ENCODE measurements around the gene S100P.

The S100P gene

DNA sequence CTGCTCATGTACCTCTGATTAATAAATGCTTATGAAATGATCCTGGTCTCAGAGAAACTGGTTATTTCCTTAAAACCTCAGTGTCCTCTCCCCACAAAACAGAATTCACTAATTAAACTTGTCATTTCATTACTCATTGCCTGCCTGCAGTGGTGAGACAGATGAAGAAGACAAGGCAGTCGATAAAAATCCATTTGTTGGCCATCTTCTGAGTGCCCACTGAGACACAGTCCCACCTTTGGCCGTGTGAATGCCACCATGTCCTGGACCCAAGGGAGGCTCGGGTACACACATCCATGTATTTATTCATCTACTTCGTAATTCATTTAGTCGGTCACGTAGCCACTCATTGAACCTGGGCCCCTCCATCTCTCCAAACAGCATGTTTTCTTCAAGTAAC is 3.5 kb downstream of the S100P start:
- no peak for DNase-seq (ENCODE audit: low read depth, low spot score)

DNA sequence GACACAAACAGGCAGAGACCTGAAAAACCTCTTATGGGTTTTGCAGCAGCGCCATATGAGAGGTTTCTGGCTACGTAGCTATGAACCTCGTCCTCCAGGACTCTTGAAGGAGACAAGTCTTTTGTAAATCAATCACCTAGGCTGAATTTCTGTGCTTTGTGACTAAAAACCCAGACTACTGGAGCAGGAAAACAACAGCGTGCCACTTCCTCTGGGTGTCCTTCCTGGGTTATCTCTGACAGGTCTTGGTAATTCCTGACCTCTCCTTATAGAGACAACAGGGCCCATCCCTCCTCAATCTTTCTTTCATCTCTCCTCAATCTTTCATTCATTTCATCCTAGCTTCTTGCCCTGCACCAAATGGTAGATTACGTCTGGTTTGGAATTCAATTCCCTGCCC is 5.7 kb downstream of the S100P start:
- DNase-seq (ENCODE audit: low read depth, low spot score), result no peak

DNA sequence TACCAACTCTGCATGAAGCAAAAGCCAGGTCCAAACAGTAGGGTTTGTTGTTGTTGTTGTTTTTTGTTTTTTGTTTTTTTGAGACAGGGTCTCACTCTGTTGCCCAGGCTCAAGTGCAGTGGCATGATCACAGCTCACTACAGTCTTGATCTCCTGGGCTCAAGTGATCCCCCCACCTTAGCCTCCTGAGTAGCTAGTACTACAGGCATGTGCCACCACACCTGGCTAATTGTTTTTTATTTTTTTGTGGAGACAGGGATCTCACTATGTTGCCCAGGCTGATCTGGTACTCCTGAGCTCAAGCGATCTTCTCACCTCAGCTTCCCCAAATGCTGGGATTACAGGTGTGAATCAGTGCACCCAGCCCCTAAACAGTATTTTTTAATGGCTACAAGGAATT is 6.2 kb downstream of the S100P start:
- DNase-seq (ENCODE audit: low read depth, low spot score), result no peak

DNA sequence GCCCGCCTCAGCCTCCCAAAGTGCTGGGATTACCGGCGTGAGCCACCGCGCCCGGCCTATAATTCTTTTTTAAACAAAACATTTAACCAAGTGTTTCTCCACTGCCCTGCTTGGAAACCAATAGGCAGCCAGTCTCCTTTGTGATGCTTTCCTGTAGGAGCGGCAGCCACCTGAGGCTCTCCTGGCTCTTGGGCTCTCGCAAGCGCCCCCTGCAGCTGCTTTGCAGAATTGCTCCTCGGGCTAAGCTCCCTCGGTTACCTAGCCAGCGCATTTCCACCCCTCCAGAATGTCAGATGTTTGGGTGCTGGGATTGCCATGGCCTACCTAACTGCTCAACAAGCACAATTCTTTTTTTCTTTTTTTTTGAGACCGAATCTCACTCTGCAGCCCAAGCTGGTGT is 7.7 kb downstream of the S100P start:
- peak; percentile 91 for DNase-seq (ENCODE audit: low read depth, low spot score)

DNA sequence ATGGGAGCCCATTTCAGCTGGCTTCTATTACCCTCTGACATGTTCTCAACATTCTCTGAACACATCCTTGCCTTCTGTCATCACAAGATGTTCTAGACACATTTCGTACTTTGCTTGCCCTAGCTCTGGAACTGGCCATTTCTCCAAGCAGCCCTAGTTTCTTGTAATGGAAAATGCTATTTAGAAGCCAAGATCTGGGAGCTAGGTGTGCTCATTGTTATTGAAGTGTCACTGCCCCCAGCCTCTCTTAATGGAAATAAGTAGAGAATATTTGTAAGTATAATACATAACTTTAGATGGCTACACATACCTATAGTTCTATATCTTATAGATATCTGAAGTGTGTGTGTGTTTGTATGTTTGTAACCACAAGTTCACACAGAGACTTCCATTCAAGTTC is 9.1 kb downstream of the S100P start:
- no peak for DNase-seq (ENCODE audit: low read depth, low spot score)

DNA sequence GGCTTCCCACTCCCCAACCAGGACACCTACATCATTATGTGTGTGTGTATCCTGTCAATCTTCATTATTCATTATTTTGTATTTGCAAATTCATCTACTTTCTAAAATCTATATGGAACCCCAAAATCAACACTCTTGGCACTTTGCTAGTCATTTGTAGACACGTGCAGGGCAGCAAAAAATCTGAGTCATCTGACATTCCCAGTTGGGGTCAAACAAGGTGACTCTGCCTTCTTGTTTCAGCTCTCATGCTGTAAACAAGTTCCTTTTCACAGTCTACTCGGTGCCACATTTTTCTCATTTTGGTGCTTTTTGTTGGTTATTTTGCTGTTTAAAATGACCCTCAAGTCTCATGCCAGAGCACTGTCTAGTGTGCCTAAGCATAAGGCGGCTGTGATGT is 10.1 kb downstream of the S100P start:
- DNase-seq (ENCODE audit: low read depth, low spot score), result no peak

DNA sequence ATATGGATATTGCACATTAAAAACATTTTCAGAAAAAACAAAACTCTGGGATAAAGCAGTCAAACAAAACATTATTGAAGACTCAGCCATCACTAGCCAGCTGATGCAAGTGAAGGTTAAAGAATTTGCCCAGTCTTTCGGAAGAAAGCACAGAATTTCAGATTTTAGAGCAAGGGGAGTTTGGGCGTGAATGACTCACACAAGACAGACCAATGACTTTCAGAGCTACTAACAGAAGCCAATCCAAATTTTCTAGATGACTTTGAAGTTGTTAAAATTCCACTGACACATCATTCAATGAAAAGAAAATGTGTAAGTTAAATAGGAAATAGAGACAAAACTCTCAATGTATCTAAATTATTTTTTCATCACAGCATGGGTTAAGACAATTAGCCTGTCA is 12.0 kb downstream of the S100P start:
- DNase-seq (ENCODE audit: low read depth, low spot score), result no peak

DNA sequence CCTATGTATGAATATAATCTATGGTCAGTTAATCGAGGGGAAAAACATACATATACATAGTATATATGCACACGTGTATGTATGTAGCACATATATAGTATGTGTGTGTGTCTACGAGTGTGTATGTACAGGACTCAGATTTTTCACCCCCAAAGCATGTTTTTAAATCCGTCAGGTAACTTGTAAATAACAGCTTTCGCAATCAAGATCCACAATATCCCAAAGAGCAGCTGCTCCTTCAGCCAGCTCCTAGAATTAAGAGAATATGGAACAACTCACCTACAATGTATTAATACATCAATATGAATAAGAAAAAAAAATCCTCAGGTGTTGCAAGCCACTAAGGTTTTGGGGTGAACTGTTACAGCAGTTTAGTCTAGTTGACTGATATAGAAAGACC is 12.5 kb downstream of the S100P start:
- DNase-seq (ENCODE audit: low read depth, low spot score), result no peak

DNA sequence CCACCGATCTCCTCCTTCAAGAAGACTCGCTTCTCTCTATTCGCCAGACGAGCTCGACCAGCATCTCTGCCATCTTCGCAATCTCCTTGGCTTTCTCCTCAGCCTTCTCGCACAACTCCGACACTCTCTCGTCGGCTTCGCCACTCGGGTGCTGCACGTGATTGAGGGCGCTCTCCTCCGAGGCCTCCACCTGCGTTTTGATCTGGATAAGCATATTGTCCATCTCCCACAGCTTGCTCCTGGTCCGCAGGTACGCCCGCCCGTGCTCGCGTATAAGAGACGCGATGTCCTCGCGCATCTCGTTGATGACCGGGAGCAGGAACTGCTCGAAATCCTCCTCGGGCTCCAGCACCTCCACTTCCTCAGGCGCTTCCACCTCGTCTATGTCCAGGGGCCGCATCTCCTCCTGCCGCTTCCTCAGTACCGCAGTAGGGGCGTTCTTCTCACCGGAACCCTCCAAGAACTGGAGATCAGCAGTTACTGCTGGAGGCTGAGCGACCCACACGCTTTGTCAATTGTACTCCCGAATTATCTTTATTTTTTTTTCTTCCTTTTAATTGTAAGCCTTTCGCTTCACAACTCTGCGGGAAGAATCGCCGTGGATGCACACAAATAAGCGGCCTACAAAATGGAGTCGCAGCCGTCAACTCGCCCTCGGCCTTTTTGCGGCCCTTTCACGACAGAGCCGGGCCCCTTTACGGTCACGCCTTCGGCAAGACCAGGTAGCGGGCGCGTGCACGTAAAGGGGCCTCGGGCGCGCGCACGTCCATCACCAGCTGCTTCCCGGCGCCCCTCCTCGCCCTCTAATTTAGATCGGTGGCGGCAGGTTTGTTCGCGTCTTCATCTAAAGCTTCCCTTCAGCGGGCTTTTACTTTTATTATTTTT is 15.8 kb downstream of the S100P start, which contains the start of gene MRFAP1L1:
Gene MRFAP1L1, minus strand, starts transcription at position 636 of the 885 bp plus-strand sequence. Its CDS starts 236 bp downstream, at position 400.
- DNase-seq (ENCODE audit: low read depth, low spot score), result peak; percentile 98

DNA sequence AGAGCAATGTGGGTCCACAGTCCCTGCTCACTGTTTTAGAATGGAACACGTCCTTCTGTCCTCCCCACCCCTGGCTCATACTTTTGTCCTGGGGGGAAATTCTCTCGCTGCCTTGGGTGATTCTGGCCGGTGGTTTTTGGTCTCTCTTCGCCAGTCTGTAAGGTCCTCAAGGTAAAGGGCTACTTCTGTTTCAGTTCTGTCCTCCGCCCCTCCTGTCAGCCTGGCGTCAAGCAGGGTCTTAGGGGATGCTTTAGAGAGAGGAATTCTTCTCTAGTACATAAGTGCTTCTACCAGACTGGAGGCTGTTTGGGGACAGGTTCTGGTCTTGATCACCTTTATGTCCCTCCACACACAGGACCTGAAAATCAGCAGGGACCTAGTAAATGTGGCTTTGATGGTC is 16.6 kb downstream of the S100P start:
- DNase-seq (ENCODE audit: low read depth, low spot score), result peak; percentile 40

DNA sequence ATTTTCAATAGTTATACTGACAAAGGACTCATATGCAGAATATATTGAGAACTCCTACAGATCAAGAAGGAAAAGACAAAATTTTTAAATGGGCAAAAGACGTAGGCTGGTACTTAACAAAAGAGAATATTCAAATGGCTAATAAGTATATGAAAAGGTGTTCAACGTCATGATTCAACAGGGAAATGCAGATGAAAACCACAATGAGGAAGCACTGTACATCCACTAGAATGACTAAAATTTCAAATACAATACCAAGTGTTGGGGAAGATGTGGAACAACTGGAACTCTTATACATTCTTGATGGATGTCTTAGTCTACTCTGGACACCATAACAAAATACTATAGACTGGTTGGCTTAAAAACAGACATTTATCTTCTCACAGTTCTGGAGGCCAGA is 17.3 kb downstream of the S100P start:
- DNase-seq (ENCODE audit: low read depth, low spot score), result no peak

DNA sequence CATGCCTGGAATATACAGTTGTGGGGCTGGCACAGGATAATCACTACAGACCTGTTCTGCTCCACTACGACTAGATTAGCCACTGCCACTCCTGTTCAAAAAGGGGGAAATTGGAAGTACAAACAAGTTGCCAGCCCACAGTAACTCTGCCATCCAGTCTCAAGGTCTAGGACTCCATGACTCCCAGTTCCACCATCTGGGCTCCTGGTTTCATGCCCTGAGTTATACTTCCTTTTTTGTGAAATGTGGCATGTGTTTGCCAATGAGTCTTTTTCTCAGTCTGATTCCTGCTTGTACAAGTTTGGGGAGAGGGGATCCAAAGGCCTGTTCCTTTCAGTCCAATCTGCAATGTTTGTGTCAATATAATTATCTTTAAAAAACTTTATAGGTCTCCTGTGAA is 21.3 kb downstream of the S100P start:
- no peak for DNase-seq (ENCODE audit: low read depth, low spot score)

DNA sequence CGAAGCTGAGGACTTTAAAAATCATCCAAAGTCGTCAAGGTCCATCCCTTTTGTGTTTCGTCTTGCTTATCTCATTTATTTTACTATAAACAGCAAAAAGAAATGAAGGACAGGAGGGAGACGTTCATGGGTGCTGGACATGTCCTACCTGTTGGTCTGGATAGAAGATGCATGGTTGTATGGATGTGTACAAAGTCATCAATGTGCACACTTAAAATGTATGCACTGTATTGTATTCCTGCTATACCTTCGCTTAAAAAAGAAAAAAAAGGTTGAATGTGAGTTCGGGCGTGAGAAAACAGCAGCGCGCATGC is 22.0 kb downstream of the S100P start:
- DNase-seq (ENCODE audit: low read depth, low spot score), result no peak

DNA sequence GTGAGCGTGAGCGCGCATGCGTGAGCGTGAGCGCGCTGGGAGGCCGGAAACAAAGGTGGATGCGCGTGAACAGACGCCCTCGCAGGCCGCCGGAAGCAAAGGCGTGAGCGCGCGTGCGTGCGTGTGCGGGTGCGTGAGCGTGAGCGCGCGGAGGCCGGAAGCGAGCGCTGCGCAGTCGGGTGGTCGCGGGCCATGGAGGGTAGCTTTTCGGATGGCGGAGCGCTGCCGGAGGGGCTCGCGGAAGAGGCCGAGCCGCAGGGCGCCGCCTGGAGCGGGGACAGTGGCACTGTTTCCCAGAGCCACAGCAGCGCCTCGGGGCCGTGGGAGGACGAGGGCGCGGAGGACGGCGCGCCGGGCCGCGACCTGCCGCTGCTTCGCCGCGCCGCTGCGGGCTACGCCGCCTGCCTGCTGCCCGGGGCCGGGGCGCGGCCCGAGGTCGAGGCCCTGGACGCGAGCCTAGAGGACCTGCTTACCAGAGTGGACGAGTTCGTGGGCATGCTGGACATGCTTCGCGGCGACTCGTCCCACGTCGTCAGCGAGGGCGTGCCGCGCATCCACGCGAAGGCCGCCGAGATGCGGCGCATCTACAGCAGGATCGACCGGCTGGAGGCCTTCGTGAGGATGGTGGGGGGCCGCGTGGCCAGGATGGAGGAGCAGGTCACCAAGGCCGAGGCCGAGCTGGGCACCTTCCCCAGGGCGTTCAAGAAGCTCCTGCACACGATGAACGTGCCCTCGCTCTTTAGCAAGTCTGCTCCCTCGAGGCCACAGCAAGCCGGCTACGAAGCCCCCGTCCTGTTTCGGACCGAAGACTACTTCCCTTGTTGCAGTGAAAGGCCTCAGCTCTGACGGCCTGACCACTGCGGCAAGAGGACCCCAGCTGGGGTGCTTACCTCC is 22.6 kb downstream of the S100P start, which contains the start of gene BLOC1S4:
Gene BLOC1S4, plus strand, starts transcription at position 157 of the 894 bp plus-strand sequence. Its CDS starts 36 bp downstream, at position 193.
- DNase-seq (ENCODE audit: low read depth, low spot score), result peak; percentile 95

DNA sequence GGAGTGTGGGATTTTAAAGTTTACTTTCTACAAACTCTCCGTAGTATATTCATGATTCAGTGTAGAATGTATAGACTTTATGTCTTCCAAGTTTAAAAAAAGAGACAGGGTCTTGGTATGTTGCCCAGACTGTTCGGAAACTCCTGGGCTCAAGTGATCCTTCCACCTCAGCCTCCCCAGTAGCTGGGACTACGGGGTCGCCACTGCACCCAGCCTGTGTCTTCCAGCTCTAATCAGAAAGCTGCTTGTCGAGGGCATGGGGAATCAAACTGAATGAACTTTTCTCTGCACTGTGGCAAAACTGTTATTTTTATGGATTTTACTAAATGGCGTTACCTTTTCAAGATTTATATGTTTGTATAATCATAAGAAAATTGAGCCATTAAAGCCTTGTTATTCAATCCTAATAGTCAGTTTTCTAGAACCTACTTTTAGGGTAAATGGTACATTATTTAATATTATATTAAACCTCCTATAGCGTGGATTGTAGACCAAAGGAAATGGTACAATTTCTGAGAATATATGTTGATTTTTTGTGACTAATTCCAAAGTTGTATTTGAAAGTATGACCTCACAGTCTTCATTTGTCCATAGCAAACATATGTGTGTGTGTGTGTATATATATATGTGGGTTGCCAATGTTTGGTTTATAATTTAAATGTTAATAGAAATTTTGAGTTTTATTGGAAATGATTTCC is 23.4 kb downstream of the S100P start:
- no peak for DNase-seq (ENCODE audit: low read depth, low spot score)

DNA sequence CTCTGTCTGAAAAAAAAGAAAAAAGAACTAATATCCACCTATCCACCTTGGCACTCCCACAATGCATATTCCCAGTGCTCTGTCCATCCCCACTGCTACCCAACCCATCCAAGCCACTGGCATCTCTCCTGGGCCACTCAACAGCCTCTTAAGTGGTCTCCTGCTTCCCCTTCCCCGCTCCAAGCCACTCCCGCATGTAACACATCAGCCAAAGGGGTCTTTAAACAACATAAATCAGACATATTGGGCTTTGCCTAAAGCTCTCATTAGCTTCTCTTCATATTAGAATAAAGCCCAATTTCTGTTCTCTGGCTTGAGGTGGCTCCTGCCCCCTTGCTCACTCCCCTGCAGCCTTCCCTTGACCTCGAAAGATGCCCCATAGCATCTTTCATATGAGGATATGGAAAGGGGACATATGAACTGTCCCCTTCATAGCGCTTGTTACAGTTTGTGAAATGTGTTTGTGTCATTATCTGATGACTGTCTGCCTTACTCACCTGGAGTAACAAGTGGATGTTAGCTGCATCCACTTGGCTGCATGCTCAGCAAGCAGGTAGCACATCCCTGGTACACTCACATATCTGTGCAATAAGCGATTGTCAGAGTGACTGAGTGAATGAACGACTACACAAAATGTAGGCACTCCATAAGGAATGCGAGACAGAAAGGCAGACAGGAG is 25.4 kb downstream of the S100P start:
- DNase-seq (ENCODE audit: low read depth, low spot score), result no peak

DNA sequence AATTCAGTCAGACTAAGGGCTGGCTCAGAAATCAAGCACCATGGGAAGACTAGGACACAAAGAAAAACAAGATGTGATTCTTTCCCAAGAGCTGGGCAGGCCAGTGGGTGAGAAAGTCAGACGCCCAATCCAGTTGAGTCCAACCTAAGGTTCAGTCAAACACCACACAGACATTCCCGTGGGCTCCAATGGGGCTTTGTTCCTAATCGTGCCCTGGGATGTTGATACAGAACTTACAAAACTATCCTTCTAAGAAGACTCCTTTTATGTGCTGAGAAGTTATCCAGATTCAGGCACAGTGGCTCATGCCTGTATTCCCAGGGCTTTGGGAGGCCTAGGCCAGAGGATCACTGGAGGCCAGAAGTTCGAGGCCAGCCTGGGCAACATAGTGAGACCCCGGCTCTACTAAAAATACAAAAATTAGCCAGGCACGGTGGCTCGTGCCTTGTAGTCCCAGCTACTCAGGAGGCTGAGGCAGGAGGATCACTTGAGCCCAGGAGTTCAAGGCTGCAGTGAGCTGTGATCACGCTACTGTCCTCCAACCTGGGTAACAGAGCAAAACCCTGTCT is 26.0 kb downstream of the S100P start:
- DNase-seq (ENCODE audit: low read depth, low spot score), result no peak

DNA sequence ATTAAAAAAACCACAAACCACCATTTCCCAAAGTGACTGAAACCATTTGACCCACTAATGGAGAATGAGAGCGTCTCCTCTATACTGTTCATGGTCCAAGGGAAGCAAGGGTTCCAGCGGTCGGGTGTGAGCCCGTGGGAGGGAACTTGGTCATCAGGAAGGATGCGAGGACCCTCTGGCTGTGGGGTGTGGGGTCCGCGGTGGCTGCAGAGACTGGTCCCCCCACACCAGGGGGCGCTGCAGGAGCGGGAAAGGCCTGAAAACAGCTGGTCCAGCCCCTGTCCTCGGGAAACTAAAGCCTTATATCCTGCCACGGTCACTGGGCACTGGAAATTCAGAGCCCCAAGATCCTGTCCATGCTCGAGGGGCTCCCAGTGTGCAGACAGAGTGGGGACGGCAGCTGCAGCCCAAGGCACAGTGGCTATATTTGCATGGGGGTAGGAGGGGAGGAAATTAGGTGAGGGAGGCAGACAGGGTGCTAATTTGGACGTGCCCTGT is 26.6 kb downstream of the S100P start:
- peak; percentile 89 for DNase-seq (ENCODE audit: low read depth, low spot score)

DNA sequence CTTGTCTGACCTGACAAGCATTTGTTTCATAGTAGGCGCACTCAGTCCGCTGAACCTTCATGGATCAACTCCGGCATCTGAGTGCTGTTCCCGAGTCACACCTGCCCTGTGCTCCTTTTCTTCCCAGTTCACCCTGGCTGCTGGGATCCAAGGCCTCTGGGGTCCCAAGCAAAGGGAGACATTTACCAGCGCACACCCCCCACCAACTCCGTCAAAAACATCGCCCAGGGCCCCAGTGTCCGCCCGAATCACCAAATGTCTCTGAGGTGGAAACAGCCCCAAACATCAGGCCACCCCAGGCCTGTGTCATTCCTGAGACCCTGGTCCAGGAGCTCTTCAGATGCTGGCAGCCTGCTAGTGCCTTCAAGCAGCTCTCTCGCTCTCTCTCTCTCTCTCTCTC is 27.4 kb downstream of the S100P start:
- no peak for DNase-seq (ENCODE audit: low read depth, low spot score)

DNA sequence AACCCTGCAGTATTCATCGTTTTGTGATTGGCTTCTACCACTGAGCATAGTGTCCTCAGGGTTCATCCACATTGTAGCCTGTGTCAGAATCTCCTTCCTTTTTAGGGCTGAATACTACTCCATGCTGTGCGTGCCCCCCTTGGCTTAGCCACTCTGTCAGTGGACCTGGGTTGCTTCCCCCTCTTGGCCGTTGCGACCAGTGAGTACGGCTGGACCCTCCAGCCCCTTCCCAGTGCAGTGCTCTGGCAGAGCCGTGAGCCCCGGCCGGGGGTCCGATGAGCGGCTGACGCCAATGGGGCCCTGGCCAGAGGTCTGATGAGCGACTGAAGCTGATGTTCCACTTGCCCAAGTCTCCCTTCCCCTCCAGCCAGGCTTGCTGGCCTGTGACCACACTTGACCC is 29.2 kb downstream of the S100P start:
- DNase-seq (ENCODE audit: low read depth, low spot score), result no peak

DNA sequence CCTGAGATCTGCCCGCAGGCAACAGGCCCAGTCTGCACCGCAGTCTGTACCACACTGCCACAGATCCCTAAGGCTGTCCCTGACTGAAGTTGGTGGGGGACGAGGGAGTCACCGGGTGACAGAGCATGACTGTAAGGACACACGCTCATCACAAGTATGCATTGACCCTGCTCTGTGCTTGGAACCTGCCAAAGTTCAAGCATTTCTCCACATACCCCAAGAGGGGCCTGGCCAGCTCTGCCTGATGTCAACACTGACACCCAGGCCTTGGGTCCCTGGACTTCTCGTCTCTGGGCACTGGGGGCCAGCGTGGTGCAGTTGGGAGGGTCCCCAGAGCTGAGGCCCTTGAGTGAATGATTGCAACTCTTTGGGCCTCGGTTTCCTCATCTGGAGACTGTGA is 30.2 kb downstream of the S100P start:
- no peak for DNase-seq (ENCODE audit: low read depth, low spot score)
